NCI-H1930 (cell line): ENCODE data around the gene THSD7A.

ENCODE experiments used
- DNase-seq, 2 experiments: peaks; one replicate each; lab custom pipeline; 2025; lab: John Stamatoyannopoulos, UW

Gene THSD7A

GRCh38 chr7:11513460-11513859, 318.5 kb downstream of the THSD7A start:
- no peak for DNase-seq

GRCh38 chr7:11507929-11508328, 324.1 kb downstream of the THSD7A start:
- no peak for DNase-seq

GRCh38 chr7:11506417-11506816, 325.6 kb downstream of the THSD7A start:
- DNase-seq, result no peak

GRCh38 chr7:11505471-11505985, 326.5 kb downstream of the THSD7A start:
- DNase-seq, result no peak

- DNase-seq, result no peak
Observed at GRCh38 chr7:11492307-11492706, 339.7 kb downstream of the THSD7A start.

- no peak for DNase-seq
Observed at GRCh38 chr7:11491811-11492210, 340.2 kb downstream of the THSD7A start.

- DNase-seq, result no peak
Observed at GRCh38 chr7:11489280-11489679, 342.7 kb downstream of the THSD7A start.

GRCh38 chr7:11486271-11486670, 345.7 kb downstream of the THSD7A start:
- DNase-seq, result no peak

- no peak for DNase-seq
Observed at GRCh38 chr7:11485636-11486035, 346.4 kb downstream of the THSD7A start.

GRCh38 chr7:11480143-11480542, 351.9 kb downstream of the THSD7A start:
- DNase-seq, result no peak

GRCh38 chr7:11478882-11479281, 353.1 kb downstream of the THSD7A start:
- DNase-seq, result no peak

GRCh38 chr7:11478426-11478825, 353.6 kb downstream of the THSD7A start:
- no peak for DNase-seq

GRCh38 chr7:11474902-11475585, 357.0 kb downstream of the THSD7A start:
- no peak for DNase-seq

GRCh38 chr7:11473807-11474424, 358.1 kb downstream of the THSD7A start:
- no peak for DNase-seq

GRCh38 chr7:11473220-11473619, 358.8 kb downstream of the THSD7A start:
- no peak for DNase-seq

- DNase-seq, result no peak
Observed at GRCh38 chr7:11472646-11473045, 359.4 kb downstream of the THSD7A start.

- DNase-seq, result no peak
Observed at GRCh38 chr7:11471255-11471654, 360.7 kb downstream of the THSD7A start.

- DNase-seq, result no peak
Observed at GRCh38 chr7:11469028-11469745, 362.8 kb downstream of the THSD7A start.

- no peak for DNase-seq
Observed at GRCh38 chr7:11466517-11467105, 365.4 kb downstream of the THSD7A start.

- no peak for DNase-seq
Observed at GRCh38 chr7:11464624-11465023, 367.4 kb downstream of the THSD7A start.

GRCh38 chr7:11461946-11462345, 370.1 kb downstream of the THSD7A start:
- no peak for DNase-seq

GRCh38 chr7:11458736-11459483, 373.1 kb downstream of the THSD7A start:
- DNase-seq, result no peak
